K562 (cell line): ENCODE measurements around the gene SIX6.

Source experiments
- BDP1 ChIP-seq: IDR thresholded peaks from 3 replicates; pipeline ENCODE4 v1.6.1; 2011; ENCODE audit not compliant: insufficient read length, insufficient read depth
- KDM4B ChIP-seq, 2 experiments: fragments of 450-650 bp in 1 of 2; sonication (generic) in 1 of 2; IDR thresholded peaks; 2 replicates each; pipeline ENCODE4 v1.6.1; 2016 to 2017; ENCODE audit warnings: borderline replicate concordance in 2 of 2, antibody characterized with exemption in 1 of 2, low read depth in 1 of 2, mild to moderate bottlenecking in 1 of 2
- RFX7 ChIP-seq: fragments of 250-450 bp; sonication (Bioruptor Pico); IDR thresholded peaks from 2 replicates; pipeline ENCODE4 v1.5.1; 2021; ENCODE audit warnings: mild to moderate bottlenecking
- YY1 ChIP-seq, 3 experiments: IDR thresholded peaks; 2 replicates each; pipeline ENCODE4 v1.6.1; 2011; ENCODE audit warnings: low read length in 2 of 3, mild to moderate bottlenecking in 2 of 3, moderate library complexity in 2 of 3, borderline replicate concordance in 1 of 3, control low read depth in 1 of 3, low read depth in 1 of 3; ENCODE audit not compliant: insufficient read depth in 3 of 3, insufficient replicate concordance in 2 of 3, control insufficient read depth in 1 of 3, insufficient read length in 1 of 3; ENCODE audit errors: extremely low read depth in 1 of 3
- ZNF445 ChIP-seq: fragments of 250-450 bp; sonication (Bioruptor Pico); IDR thresholded peaks from 2 replicates; pipeline ENCODE4 v1.4.0; 2020; ENCODE audit warnings: low read depth, mild to moderate bottlenecking, moderate library complexity
- TF ChIP-seq, protein P1 (sequence below): IDR thresholded peaks from 3 replicates; pipeline ENCODE4 v1.6.1; 2011; ENCODE audit warnings: borderline replicate concordance, mild to moderate bottlenecking, moderate library complexity; ENCODE audit not compliant: insufficient read length; ENCODE audit errors: extremely low read depth
- TF ChIP-seq, protein P2 (sequence below): IDR thresholded peaks from 3 replicates; pipeline ENCODE4 v1.6.1; 2011; ENCODE audit warnings: borderline replicate concordance, mild to moderate bottlenecking; ENCODE audit not compliant: insufficient read length, insufficient read depth

DNA sequence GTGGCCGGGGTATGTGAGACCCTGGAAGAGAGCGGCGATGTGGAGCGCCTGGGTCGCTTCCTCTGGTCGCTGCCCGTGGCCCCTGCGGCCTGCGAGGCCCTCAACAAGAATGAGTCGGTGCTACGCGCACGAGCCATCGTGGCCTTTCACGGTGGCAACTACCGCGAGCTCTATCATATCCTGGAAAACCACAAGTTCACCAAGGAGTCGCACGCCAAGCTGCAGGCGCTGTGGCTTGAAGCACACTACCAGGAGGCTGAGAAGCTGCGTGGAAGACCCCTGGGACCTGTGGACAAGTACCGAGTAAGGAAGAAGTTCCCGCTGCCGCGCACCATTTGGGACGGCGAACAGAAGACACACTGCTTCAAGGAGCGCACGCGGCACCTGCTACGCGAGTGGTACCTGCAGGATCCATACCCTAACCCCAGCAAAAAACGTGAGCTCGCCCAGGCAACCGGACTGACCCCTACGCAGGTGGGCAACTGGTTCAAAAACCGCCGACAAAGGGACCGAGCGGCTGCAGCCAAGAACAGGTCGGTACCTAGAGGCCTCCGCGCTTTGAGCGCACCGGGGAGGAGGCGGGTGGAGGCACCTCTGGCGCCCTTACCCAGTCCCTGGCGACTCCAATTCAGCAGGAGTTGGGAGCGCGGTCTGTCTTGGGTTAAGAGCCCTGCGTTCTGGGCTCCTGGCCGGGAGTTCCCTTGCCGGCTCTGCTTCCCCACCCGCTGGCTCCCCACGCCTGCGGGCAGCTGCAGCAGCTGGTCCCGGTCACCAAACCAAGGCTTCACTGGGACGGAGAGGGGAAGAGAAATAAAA lies 700 bp downstream of the SIX6 start:
- TF ChIP-seq YY1 (IDR thresholded peaks at IDR 0.05; ENCODE audit: borderline replicate concordance in 1 of 3, control insufficient read depth in 1 of 3, extremely low read depth in 1 of 3, insufficient read depth in 3 of 3, insufficient read length in 1 of 3, insufficient replicate concordance in 2 of 3, low read depth in 1 of 3, low read length in 2 of 3), result no peak
- TF ChIP-seq, protein P1, sequence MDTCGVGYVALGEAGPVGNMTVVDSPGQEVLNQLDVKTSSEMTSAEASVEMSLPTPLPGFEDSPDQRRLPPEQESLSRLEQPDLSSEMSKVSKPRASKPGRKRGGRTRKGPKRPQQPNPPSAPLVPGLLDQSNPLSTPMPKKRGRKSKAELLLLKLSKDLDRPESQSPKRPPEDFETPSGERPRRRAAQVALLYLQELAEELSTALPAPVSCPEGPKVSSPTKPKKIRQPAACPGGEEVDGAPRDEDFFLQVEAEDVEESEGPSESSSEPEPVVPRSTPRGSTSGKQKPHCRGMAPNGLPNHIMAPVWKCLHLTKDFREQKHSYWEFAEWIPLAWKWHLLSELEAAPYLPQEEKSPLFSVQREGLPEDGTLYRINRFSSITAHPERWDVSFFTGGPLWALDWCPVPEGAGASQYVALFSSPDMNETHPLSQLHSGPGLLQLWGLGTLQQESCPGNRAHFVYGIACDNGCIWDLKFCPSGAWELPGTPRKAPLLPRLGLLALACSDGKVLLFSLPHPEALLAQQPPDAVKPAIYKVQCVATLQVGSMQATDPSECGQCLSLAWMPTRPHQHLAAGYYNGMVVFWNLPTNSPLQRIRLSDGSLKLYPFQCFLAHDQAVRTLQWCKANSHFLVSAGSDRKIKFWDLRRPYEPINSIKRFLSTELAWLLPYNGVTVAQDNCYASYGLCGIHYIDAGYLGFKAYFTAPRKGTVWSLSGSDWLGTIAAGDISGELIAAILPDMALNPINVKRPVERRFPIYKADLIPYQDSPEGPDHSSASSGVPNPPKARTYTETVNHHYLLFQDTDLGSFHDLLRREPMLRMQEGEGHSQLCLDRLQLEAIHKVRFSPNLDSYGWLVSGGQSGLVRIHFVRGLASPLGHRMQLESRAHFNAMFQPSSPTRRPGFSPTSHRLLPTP, result no peak
- TF ChIP-seq ZNF445 (CRISPR knock-in tag), result no peak
- TF ChIP-seq KDM4B (IDR thresholded peaks at IDR 0.05; ENCODE audit: borderline replicate concordance in 2 of 2, low read depth in 1 of 2), result no peak
- no peak for TF ChIP-seq RFX7
- TF ChIP-seq BDP1, result no peak
- TF ChIP-seq, protein P2, sequence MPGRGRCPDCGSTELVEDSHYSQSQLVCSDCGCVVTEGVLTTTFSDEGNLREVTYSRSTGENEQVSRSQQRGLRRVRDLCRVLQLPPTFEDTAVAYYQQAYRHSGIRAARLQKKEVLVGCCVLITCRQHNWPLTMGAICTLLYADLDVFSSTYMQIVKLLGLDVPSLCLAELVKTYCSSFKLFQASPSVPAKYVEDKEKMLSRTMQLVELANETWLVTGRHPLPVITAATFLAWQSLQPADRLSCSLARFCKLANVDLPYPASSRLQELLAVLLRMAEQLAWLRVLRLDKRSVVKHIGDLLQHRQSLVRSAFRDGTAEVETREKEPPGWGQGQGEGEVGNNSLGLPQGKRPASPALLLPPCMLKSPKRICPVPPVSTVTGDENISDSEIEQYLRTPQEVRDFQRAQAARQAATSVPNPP, result no peak
